Epithelial cell of esophagus (primary cell): ENCODE data around the gene MEX3D.

Experiments used
- DNase-seq: peaks from one replicate; pipeline ENCODE4 v3.0.0; 2010; ENCODE audit warnings: low read depth
- H3K4me3 ChIP-seq: 2 replicates; pipeline ENCODE4 v1.5.1; 2011; ENCODE audit warnings: mild to moderate bottlenecking, low read length, control low read depth
- CTCF ChIP-seq: IDR thresholded peaks from 2 replicates; pipeline ENCODE4 v1.5.1; 2011; ENCODE audit warnings: low read depth, mild to moderate bottlenecking, low read length, control low read depth, inconsistent platforms; ENCODE audit not compliant: insufficient read depth; ENCODE audit errors: missing control alignments

The MEX3D gene

GRCh38 chr19:1612114-1613086, 44.3 kb upstream of the MEX3D start:
- no peak overlapping the region for H3K4me3 ChIP-seq
- no peak for TF ChIP-seq CTCF
- DNase-seq, result no peak

- no peak overlapping the region for H3K4me3 ChIP-seq
- TF ChIP-seq CTCF, result no peak
- DNase-seq, result no peak
Measured at GRCh38 chr19:1611353-1611752, 43.2 kb upstream of the MEX3D start.

GRCh38 chr19:1610579-1610978, 42.5 kb upstream of the MEX3D start:
- no peak for TF ChIP-seq CTCF
- H3K4me3 ChIP-seq, result no peak overlapping the region
- DNase-seq, result no peak

GRCh38 chr19:1609680-1610474, 41.8 kb upstream of the MEX3D start:
- no peak for TF ChIP-seq CTCF
- no peak overlapping the region for H3K4me3 ChIP-seq
- no peak for DNase-seq

- TF ChIP-seq CTCF, result no peak
- DNase-seq, result no peak
- H3K4me3 ChIP-seq, result no peak overlapping the region
Measured at GRCh38 chr19:1609103-1609396, 40.9 kb upstream of the MEX3D start.

- no peak for TF ChIP-seq CTCF
- H3K4me3 ChIP-seq, result no peak overlapping the region
- no peak for DNase-seq
Measured at GRCh38 chr19:1608359-1609102, 40.4 kb upstream of the MEX3D start.
